ENCODE measurements around the gene ABCC9.
"Not testable (repeated sequence)": the region's sequence is repeated elsewhere in the genome, so short reads cannot be mapped to it uniquely, and the experiment has no call there.

ABCC9 gene

DNA sequence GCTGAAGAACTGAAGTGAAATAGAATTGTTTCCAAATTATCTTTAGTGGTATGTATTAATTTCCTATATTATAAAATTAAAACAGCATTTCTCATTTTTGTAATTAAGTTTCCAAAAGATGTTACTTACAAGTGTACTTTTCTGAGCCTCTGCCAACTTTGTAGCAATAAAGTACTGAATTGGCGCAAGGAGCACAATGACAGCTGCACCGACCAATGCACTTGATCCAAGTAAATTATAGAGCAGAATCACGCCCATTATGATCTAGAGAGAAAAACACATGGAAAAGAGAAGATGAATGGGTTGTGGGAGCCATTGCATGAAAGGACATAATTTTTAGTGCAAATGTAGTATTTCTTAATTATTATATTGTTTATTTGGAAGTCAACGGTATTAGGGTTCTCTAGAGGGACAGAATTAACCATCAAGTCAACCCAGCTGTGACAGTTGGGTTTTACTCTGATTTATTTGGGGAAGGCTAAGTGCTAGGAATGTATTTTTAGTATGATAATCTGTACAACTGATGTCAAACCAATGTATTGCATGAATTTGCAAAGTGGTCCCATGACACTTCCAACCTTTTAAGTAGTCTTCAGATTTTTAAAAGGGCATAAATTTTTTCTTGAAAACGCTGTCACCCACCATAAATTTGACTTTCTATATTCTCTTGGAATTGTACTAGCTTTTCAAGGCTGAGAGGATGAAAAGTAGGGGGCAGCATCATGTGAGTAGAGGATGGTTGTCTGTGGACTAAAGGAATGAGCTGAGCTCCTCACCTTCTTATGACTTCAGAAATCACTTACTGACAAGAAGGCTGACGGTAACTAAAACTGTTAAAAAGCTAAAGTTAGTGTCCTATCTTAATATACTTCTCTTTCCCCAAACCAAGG is 33.0 kb downstream of the ABCC9 start:
- H3K27ac ChIP-seq: no peak overlapping the region
- CTCF ChIA-PET: interaction anchor here (0.6 kb wide), 1 partner anchor 81 kb away, joined by 3 read pairs; no protein-coding TSS in a partner anchor
- TF ChIP-seq, protein P1, sequence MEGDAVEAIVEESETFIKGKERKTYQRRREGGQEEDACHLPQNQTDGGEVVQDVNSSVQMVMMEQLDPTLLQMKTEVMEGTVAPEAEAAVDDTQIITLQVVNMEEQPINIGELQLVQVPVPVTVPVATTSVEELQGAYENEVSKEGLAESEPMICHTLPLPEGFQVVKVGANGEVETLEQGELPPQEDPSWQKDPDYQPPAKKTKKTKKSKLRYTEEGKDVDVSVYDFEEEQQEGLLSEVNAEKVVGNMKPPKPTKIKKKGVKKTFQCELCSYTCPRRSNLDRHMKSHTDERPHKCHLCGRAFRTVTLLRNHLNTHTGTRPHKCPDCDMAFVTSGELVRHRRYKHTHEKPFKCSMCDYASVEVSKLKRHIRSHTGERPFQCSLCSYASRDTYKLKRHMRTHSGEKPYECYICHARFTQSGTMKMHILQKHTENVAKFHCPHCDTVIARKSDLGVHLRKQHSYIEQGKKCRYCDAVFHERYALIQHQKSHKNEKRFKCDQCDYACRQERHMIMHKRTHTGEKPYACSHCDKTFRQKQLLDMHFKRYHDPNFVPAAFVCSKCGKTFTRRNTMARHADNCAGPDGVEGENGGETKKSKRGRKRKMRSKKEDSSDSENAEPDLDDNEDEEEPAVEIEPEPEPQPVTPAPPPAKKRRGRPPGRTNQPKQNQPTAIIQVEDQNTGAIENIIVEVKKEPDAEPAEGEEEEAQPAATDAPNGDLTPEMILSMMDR (conservative IDR thresholded peaks at IDR 0.05; ENCODE audit: low read depth): no peak
- POLR2A ChIA-PET (ENCODE audit: low non-redundant PET): no interaction called here
- no peak for DNase-seq (ENCODE audit: low spot score)

DNA sequence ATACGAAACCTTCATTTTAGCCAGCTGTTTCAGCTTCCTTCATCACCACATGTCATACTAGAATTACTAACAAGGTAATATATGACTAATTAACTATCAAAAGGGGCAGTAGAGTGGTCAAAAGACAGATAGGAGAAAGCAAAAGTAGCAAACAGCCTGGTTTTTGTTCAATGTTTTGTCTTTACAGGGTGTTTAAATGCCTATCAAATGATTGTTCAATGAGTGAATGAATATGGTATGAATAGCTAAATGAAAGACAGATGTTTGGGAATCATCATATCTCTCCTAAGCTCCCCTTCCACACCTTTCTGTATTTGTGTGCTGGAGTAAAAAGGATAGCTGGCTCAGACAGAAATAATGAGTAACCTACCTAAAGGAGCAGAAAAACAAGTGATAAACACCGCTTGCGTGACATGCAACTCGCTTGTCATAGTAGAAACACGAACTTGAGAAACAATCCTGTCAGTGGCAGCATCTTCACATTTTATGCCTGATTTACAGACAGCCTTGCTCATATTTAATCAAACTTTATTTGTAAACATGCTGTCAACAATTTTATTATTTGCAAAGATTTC is 34.2 kb downstream of the ABCC9 start:
- no peak for DNase-seq (ENCODE audit: low spot score)
- no peak overlapping the region for H3K27ac ChIP-seq
- TF ChIP-seq, protein P1 (conservative IDR thresholded peaks at IDR 0.05; ENCODE audit: low read depth): no peak
- CTCF ChIA-PET: no interaction called here
- POLR2A ChIA-PET (ENCODE audit: low non-redundant PET): no interaction called here

DNA sequence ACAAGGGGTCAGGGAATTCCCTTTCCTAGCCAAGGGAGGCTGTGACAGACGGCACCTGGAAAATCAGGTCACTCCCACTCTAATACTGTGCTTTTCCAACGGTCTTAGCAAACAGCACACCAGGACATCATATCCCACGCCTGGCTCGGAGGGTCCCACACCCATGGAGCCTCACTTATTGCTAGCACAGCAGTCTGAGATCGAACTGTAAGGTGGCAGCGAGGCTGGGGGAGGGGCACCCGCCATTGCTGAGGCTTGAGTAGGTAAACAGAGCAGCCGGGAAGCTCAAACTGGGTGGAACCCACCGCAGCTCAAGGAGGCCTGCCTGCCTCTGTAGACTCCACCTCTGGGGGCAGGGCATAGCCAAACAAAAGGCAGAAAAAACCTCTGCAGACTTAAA is 41.7 kb downstream of the ABCC9 start:
- POLR2A ChIA-PET (ENCODE audit: low non-redundant PET); H3K27ac ChIP-seq; DNase-seq (ENCODE audit: low spot score); CTCF ChIA-PET: not testable (repeated sequence)

DNA sequence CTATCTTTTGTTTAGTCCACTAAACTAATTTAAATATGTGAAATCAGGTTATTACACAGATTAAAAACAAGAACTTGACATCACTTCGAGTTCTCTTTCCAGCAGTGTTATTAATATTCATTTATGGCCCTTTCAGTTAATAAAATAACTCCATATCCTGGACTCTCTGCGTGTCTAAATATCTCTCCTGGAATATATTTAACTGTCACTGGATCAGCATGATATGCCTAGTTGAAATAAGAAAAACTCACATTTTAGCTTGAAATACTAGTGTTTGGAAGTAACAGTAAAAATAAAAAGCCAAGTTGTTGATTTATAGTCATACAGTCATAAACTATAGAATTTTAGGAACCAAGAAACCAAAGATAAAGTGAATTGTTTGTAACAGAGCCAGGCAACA is 45.6 kb downstream of the ABCC9 start:
- POLR2A ChIA-PET (ENCODE audit: low non-redundant PET): interaction anchor here (0.7 kb wide), 1 partner anchor 706 kb away, joined by 4 read pairs; no protein-coding TSS in a partner anchor
- H3K27ac ChIP-seq: no peak overlapping the region
- TF ChIP-seq, protein P1 (conservative IDR thresholded peaks at IDR 0.05; ENCODE audit: low read depth): no peak
- no peak for DNase-seq (ENCODE audit: low spot score)
- CTCF ChIA-PET: no interaction called here

DNA sequence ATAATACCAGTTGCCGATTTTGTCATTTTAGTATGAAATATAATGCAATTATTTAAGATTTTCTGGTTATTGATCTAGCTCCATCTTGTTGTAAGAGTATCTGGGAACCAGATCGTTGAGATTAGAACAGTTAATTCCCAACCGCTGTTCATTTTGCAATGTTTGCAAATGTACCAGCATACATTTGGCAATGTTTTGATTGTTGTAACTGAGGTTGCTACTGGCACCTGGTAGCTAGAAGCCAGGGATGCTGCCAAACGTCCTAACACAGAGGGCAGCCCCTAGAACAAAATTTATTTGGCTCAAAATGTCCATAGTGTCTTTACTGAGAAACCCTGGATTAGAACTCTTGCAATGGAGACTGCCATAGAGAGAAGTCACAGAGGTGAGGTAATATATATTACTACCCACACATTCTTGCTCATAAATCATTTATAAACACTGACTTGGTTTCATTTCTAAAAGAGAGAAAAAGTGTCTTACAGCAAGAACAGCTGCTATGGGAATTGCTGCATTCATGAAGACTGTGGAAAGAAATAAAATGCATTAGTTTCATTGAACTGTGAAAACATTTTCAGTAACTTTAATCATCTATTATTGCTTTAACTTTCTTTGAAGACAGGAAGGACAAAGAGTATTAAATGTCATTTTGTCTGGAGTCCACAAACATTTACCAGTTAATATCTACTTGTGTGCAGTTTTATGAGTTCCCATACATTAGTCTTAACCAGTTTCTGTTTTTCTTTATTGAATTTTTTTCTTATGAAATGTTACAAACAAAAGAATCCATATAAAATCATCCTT is 46.2 kb downstream of the ABCC9 start:
- TF ChIP-seq, protein P1 (conservative IDR thresholded peaks at IDR 0.05; ENCODE audit: low read depth): no peak

DNA sequence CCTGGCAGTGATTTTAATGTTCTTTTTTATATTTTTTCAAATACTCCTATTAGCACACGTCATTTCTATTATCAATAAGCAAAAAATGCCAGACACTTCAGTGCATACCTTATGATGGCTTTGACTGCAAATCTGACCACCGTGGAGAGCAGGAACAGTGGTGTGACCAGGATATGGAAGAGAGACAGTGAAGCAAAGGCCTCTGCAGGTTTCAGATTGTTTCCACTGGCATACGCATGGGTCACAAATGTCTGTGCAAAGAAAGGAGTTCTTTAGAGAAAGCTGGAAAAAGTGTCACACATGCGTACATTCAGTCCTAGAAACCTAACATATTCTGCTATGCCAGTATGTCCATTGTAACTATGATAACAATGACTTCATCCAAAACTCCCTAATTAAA is 47.3 kb downstream of the ABCC9 start:
- TF ChIP-seq, protein P1 (conservative IDR thresholded peaks at IDR 0.05; ENCODE audit: low read depth): no peak
- DNase-seq (ENCODE audit: low spot score): no peak
- ChIA-PET CTCF (no interaction called here), POLR2A (ENCODE audit: low non-redundant PET) (no interaction called here)
- no peak overlapping the region for H3K27ac ChIP-seq

More for the DNA sequence above, 46.2 kb downstream of the ABCC9 start:
- no peak for DNase-seq (ENCODE audit: low spot score)
- CTCF ChIA-PET: no interaction called here
- POLR2A ChIA-PET (ENCODE audit: low non-redundant PET): interaction anchor here (0.7 kb wide), 1 partner anchor 707 kb away, joined by 4 read pairs; no protein-coding TSS in a partner anchor
- no peak overlapping the region for H3K27ac ChIP-seq

Data from RWPE1 (cell line).